ENCODE measurements around the gene C12orf57. TPM values are rescaled to one million over a fixed set of nuclear protein-coding genes. Genes with fewer than 3 reads are reported as not detected.

C12orf57 gene
- total RNA-seq (2022): 176 and 196 TPM in 2 replicates
- Bru-seq, nascent RNA: percentile 94 among the genes with signal in this experiment
- BruChase-seq, experiment 1, labeled RNA remaining after a 6-hour chase: percentile 96 among the genes with signal in this experiment
- BruChase-seq, experiment 2, labeled RNA remaining after a 2-hour chase: percentile 91 among the genes with signal in this experiment
- long read RNA-seq, transcript C12orf57-202 (3 exons, 662 nt): minor isoform, 27 of 109 reads
- long read RNA-seq, transcript C12orf57-201 (3 exons, 560 nt): major isoform, 73 of 109 reads
- long read RNA-seq, partial matches to known transcripts: 7 of 109 reads
- long read RNA-seq, other reads (novel, unspliced or antisense): 1 of 109 reads

GRCh38 chr12:6943722-6944380, at the start of gene C12orf57, which contains the start of gene RNU7-1:
TSS of gene C12orf57 (plus strand) at chr12:6944022. CDS start at chr12:6944122, 100 bp downstream.
TSS of gene RNU7-1 (plus strand) at chr12:6943816.
- peak; percentile 93 for DNase-seq (ENCODE audit: unreplicated experiment)
- Mint-ChIP-seq H3K4me3 (ENCODE audit: unreplicated experiment) (peak within 1 kb of the TSS; percentile 85), H3K36me3 (ENCODE audit: insufficient read depth, unreplicated experiment) (peaks cover 74% of the 10 kb centered on the region), H3K4me1 (ENCODE audit: insufficient read depth, unreplicated experiment) (peaks cover 32% of the 10 kb centered on the region), H3K27ac (ENCODE audit: low read depth, unreplicated experiment) (peak within 1 kb of the TSS; percentile 98), H3K27me3 (ENCODE audit: insufficient read depth, unreplicated experiment) (no peaks in the 10 kb centered on the region), H3K9me3 (ENCODE audit: unreplicated experiment) (no peaks in the 10 kb centered on the region)
- TF ChIP-seq CTCF (IDR thresholded peaks at IDR 0.05; ENCODE audit: unreplicated experiment): no peak
- ChIA-PET CTCF (interaction anchor here (0.7 to 5.5 kb wide), 16 partner anchors 14 to 212 kb away, joined by 3 to 160 read pairs (median 6); partner anchors contain the start of genes C1RL, C1S, SPSB2 and TPI1), POLR2A (interaction anchor here (0.6 to 6.8 kb wide), 37 partner anchors 10 to 571 kb away, joined by 3 to 495 read pairs (median 4); partner anchors contain the start of genes ATN1, C1R, C1RL and C1S)
- BruUV-seq (replicated peaks): TSS peak; percentile 93
- intact Hi-C loops (cut with micrococcal nuclease): loop anchor here (1.0 kb wide), 6 partner anchors 17 to 169 kb away; partner anchors contain the start of genes C1R and C1RL

GRCh38 chr12:6894321-6894720, 49.5 kb upstream of the C12orf57 start:
- Mint-ChIP-seq H3K4me1 (ENCODE audit: insufficient read depth, unreplicated experiment) (peaks cover under 1% of the 10 kb centered on the region), H3K36me3 (ENCODE audit: insufficient read depth, unreplicated experiment) (no peaks in the 10 kb centered on the region), H3K9me3 (ENCODE audit: unreplicated experiment) (no peaks in the 10 kb centered on the region), H3K27me3 (ENCODE audit: insufficient read depth, unreplicated experiment) (no peaks in the 10 kb centered on the region), H3K4me3 (ENCODE audit: unreplicated experiment) (no peak overlapping the region), H3K27ac (ENCODE audit: low read depth, unreplicated experiment) (no peak overlapping the region)
- CTCF ChIA-PET: interaction anchor here (0.6 to 5.0 kb wide), 2 partner anchors 31 to 1818 kb away, joined by 3 to 22 read pairs; no protein-coding TSS in a partner anchor
- POLR2A ChIA-PET: interaction anchor here (0.9 kb wide), 1 partner anchor 33 kb away, joined by 5 read pairs; no protein-coding TSS in a partner anchor
- BruUV-seq (replicated peaks): no TSS peak
- TF ChIP-seq CTCF (IDR thresholded peaks at IDR 0.05; ENCODE audit: unreplicated experiment): no peak
- DNase-seq (ENCODE audit: unreplicated experiment): no peak
- intact Hi-C loops (cut with micrococcal nuclease): no loop called here

GRCh38 chr12:6896846-6897435, 46.9 kb upstream of the C12orf57 start:
- Mint-ChIP-seq H3K27me3 (ENCODE audit: insufficient read depth, unreplicated experiment) (no peaks in the 10 kb centered on the region), H3K27ac (ENCODE audit: low read depth, unreplicated experiment) (no peak overlapping the region), H3K36me3 (ENCODE audit: insufficient read depth, unreplicated experiment) (no peaks in the 10 kb centered on the region), H3K9me3 (ENCODE audit: unreplicated experiment) (no peaks in the 10 kb centered on the region), H3K4me1 (ENCODE audit: insufficient read depth, unreplicated experiment) (peaks cover 5% of the 10 kb centered on the region), H3K4me3 (ENCODE audit: unreplicated experiment) (no peak overlapping the region)
- ChIA-PET CTCF (interaction anchor here (0.9 to 2.4 kb wide), 4 partner anchors 25 to 216 kb away, joined by 3 to 23 read pairs (median 4); partner anchors contain the start of gene SPSB2), POLR2A (interaction anchor here (0.6 to 1.5 kb wide), 2 partner anchors 27 to 82 kb away, joined by 3 to 5 read pairs; no protein-coding TSS in a partner anchor)
- BruUV-seq (replicated peaks): no TSS peak
- DNase-seq (ENCODE audit: unreplicated experiment): no peak
- no peak for TF ChIP-seq CTCF (IDR thresholded peaks at IDR 0.05; ENCODE audit: unreplicated experiment)
- intact Hi-C loops (cut with micrococcal nuclease): no loop called here
